HG02870 (cell line): ENCODE measurements around the gene MOB2.

Source experiments
- ATAC-seq: cut with Tn5 transposase; IDR thresholded peaks from one replicate; pipeline ENCODE4 v1.9.1; 2021; ENCODE audit warnings: mild to moderate bottlenecking, moderate library complexity; ENCODE audit not compliant: unreplicated experiment

MOB2 gene

GRCh38 chr11:1488575-1489180 lies 2.1 kb upstream of the MOB2 start:
- ATAC-seq, result no peak

- no peak for ATAC-seq
Measured at GRCh38 chr11:1487851-1488574, 1.4 kb upstream of the MOB2 start.

GRCh38 chr11:1487091-1487850 lies 692 bp upstream of the MOB2 start:
- no peak for ATAC-seq

- no peak for ATAC-seq
Measured at GRCh38 chr11:1485504-1485885, 1.1 kb downstream of the MOB2 start.

GRCh38 chr11:1484695-1485503 lies 1.7 kb downstream of the MOB2 start:
- ATAC-seq, result no peak

- no peak for ATAC-seq
Measured at GRCh38 chr11:1484061-1484671, 2.4 kb downstream of the MOB2 start.

- ATAC-seq, result no peak
Measured at GRCh38 chr11:1483445-1483961, 3.1 kb downstream of the MOB2 start.

- ATAC-seq, result no peak
Measured at GRCh38 chr11:1482581-1483444, 3.8 kb downstream of the MOB2 start.

- ATAC-seq, result no peak
Measured at GRCh38 chr11:1481861-1482441, 4.6 kb downstream of the MOB2 start.

GRCh38 chr11:1481483-1481825 lies 5.1 kb downstream of the MOB2 start:
- no peak for ATAC-seq

- no peak for ATAC-seq
Measured at GRCh38 chr11:1480555-1481482, 5.8 kb downstream of the MOB2 start.

- no peak for ATAC-seq
Measured at GRCh38 chr11:1480191-1480554, 6.4 kb downstream of the MOB2 start.

- no peak for ATAC-seq
Measured at GRCh38 chr11:1479678-1480118, 6.9 kb downstream of the MOB2 start.

GRCh38 chr11:1479006-1479677 lies 7.4 kb downstream of the MOB2 start:
- no peak for ATAC-seq

GRCh38 chr11:1478544-1478943 lies 8.0 kb downstream of the MOB2 start:
- no peak for ATAC-seq

GRCh38 chr11:1478011-1478410 lies 8.6 kb downstream of the MOB2 start:
- ATAC-seq, result no peak

GRCh38 chr11:1476940-1477736 lies 9.4 kb downstream of the MOB2 start:
- ATAC-seq, result no peak
